Transverse colon (tissue), 4 donors: Measurements from ENCODE around the gene PCED1B.

Experiments used
- CTCF ChIP-seq, 5 experiments: fragments of 200-600 bp in 3 of 5; fragments of 450-650 bp in 2 of 5; sonication (generic) in 3 of 5; IDR thresholded peaks; 1 replicate in 2 of 5; 2 replicates in 3 of 5; pipeline ENCODE4 v1.5.1; 2016 to 2017; ENCODE audit warnings: antibody characterized with exemption in 5 of 5, inconsistent platforms in 3 of 5, mild to moderate bottlenecking in 2 of 5, moderate library complexity in 1 of 5
- POLR2AphosphoS5 ChIP-seq, 3 donors: sonication (generic); formaldehyde crosslinking; IDR thresholded peaks; one replicate each; pipeline ENCODE4 v1.6.1; 2016; ENCODE audit warnings: antibody characterized with exemption in 3 of 3

- no peak for TF ChIP-seq POLR2AphosphoS5 (IDR thresholded peaks at IDR 0.05)
- TF ChIP-seq CTCF (IDR thresholded peaks at IDR 0.05) = no peak
Observed at GRCh38 chr12:47039079-47039478, 40.3 kb upstream of the PCED1B start.
